Right lung (tissue), 10 donors: ENCODE data around the gene ADAMTS15. TPM values are rescaled to one million over a fixed set of nuclear protein-coding genes. Genes with fewer than 3 reads are reported as not detected.

Experiments
- DNase-seq, 2 donors: peaks; one replicate each; pipeline ENCODE4 v3.0.0-alpha.2; 2013
- long read RNA-seq, 8 donors: transcript quantifications; one replicate each; lab custom pipeline, GENCODE V29; 2026
- polyA plus RNA-seq, 5 donors: library from polyadenylated mRNA; unstranded; fragments of 120-200 nt; gene quantifications; one replicate each; pipeline versions ENCODE4 v1.2.1 to v1.2.3, GENCODE V29; 2013; ENCODE audit warnings: inconsistent platforms in 1 of 5, low replicate concordance in 1 of 5; ENCODE audit not compliant: insufficient read length in 5 of 5, insufficient read depth in 1 of 5

The ADAMTS15 gene
- polyA plus RNA-seq: 10 to 100 TPM; 35.2 to 44.9 (median 37.3) TPM
- long read RNA-seq, donor 1, full-length matches to known transcripts: 2 of 25 reads
- long read RNA-seq, donor 1, partial matches to known transcripts: 23 of 25 reads
- long read RNA-seq, donor 1, other reads (novel, unspliced or antisense): 0 of 25 reads
- long read RNA-seq, donor 2, full-length matches to known transcripts: 5 of 15 reads
- long read RNA-seq, donor 2, partial matches to known transcripts: 10 of 15 reads
- long read RNA-seq, donor 2, other reads (novel, unspliced or antisense): 0 of 15 reads
- long read RNA-seq, donor 3, full-length matches to known transcripts: 2 of 10 reads
- long read RNA-seq, donor 3, partial matches to known transcripts: 8 of 10 reads
- long read RNA-seq, donor 3, other reads (novel, unspliced or antisense): 0 of 10 reads
- long read RNA-seq, donor 4, full-length matches to known transcripts: 1 of 13 reads
- long read RNA-seq, donor 4, partial matches to known transcripts: 12 of 13 reads
- long read RNA-seq, donor 4, other reads (novel, unspliced or antisense): 0 of 13 reads
- long read RNA-seq, donor 5, full-length matches to known transcripts: 3 of 30 reads
- long read RNA-seq, donor 5, partial matches to known transcripts: 27 of 30 reads
- long read RNA-seq, donor 5, other reads (novel, unspliced or antisense): 0 of 30 reads
- long read RNA-seq, donor 6, full-length matches to known transcripts: 6 of 28 reads
- long read RNA-seq, donor 6, partial matches to known transcripts: 22 of 28 reads
- long read RNA-seq, donor 6, other reads (novel, unspliced or antisense): 0 of 28 reads
- long read RNA-seq, donor 7, full-length matches to known transcripts: 2 of 36 reads
- long read RNA-seq, donor 7, partial matches to known transcripts: 34 of 36 reads
- long read RNA-seq, donor 7, other reads (novel, unspliced or antisense): 0 of 36 reads
- long read RNA-seq, donor 8, full-length matches to known transcripts: 3 of 9 reads
- long read RNA-seq, donor 8, partial matches to known transcripts: 6 of 9 reads
- long read RNA-seq, donor 8, other reads (novel, unspliced or antisense): 0 of 9 reads

DNA sequence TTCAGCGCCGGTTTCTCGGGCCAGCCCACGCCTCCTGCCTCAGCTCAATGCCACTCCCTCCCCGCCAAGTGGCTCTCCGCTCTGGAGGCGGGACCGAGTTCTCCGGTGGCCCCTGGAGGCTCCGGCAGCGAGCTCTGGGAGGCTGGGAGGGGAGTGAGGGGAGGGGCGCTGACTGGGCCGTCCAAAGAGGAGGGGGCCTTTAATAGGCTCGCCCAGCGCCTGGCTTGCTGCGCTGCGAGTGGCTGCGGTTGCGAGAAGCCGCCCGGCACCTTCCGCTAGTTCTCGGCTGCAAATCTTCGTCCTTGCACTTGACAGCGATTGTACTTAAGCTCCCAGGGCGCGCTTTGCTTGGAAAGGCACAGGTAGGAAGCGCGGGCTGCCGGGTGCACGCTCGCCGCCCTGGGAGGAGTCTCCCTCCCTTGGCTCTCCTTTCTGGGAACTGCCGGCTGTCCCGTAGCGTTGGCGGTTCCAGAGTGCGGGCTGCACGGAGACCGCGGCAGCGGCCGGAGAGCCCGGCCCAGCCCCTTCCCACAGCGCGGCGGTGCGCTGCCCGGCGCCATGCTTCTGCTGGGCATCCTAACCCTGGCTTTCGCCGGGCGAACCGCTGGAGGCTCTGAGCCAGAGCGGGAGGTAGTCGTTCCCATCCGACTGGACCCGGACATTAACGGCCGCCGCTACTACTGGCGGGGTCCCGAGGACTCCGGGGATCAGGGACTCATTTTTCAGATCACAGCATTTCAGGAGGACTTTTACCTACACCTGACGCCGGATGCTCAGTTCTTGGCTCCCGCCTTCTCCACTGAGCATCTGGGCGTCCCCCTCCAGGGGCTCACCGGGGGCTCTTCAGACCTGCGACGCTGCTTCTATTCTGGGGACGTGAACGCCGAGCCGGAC is at the start of gene ADAMTS15:
Gene ADAMTS15, plus strand, starts transcription at position 230 of the 894 bp plus-strand sequence. Its CDS starts 329 bp downstream, at position 559.
- DNase-seq: peak; percentile 93 to 94

- no peak for DNase-seq
Observed at GRCh38 chr11:130399196-130399595, 49.2 kb upstream of the ADAMTS15 start.

DNA sequence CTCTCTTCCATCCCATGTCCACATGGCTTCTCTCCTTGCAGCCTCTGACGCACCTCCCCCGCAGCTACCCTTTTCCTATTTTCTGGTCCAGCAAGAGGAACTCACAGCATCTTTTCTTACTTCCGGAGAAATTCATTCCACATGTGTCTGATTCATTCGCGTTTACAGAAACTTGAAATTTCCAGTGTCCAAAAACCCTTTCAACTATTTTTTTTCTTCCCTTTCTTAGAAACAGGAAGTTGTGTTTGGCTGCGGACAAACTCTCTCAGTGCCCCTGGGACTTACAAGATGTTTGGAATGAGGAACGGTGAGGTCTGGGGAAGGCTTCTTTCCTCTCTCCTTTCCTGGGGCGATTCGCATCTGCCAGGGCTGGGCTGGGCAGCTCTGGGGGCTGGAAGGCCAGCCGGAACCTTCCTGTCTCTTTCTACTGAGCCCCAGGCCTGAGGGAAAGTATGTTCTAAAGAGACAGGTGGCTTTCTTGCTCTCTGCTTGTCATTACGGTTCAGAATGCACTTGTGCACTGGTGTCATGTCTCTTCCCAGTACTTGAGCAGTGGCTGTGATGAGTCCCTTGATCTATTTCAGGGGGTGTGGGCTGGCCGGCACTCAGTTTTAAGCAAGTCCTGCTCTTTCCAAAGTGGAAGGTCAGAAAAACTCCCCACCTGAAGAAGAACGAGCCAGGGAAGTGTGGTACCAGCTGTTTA is 47.5 kb upstream of the ADAMTS15 start:
- no peak for DNase-seq

DNA sequence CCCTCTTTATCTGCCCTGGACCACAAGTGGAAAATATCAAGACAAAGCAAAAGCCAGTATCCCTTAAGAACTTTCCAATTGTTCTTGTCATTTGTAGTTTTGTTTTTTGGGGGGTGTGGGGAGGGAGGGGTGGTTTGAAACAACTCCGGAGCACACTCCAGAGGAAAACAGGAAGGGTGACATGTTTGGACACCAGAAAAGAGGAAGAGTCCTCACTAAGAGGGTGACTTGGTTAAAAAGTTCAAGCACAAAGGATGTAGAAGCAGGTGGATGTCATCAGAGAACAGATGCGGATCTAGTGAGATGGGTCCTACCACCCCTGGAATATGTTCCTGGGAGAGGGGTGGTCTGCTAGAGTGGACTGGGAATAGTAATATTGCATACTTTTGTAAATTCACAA is 45.9 kb upstream of the ADAMTS15 start:
- DNase-seq: no peak

GRCh38 chr11:130403271-130403804 is 45.1 kb upstream of the ADAMTS15 start:
- peak in 1 of 2 donors; percentile 55 for DNase-seq

GRCh38 chr11:130403967-130404366 is 44.5 kb upstream of the ADAMTS15 start:
- DNase-seq: no peak

- no peak for DNase-seq
Observed at GRCh38 chr11:130404727-130405126, 43.7 kb upstream of the ADAMTS15 start.

GRCh38 chr11:130405428-130405827 is 43.0 kb upstream of the ADAMTS15 start:
- no peak for DNase-seq

- DNase-seq: no peak
Observed at GRCh38 chr11:130407978-130408377, 40.5 kb upstream of the ADAMTS15 start.

DNA sequence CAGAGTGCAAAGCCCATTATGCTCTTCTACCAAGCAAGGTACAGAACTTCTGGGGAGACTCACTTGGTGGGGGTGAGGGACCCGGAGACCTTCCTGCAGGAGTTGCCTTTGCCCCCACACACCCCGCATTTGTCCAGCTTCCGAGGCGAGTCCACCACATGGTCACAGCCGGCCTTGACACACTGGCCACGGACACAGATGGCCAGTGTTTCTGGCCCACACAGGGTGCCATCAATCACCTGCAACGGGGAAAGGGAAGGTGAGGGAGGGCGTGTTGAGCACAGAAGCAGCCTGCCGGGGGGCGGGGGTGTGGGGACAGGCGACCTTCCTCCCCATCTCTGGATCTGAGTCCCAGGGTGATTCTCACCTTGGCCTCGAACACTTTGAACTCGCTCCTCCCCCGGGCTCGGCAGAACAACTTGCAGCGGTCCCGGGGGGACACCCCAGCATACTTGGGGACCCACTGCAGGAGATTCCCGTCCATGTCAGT is 40.0 kb upstream of the ADAMTS15 start:
- no peak for DNase-seq

DNA sequence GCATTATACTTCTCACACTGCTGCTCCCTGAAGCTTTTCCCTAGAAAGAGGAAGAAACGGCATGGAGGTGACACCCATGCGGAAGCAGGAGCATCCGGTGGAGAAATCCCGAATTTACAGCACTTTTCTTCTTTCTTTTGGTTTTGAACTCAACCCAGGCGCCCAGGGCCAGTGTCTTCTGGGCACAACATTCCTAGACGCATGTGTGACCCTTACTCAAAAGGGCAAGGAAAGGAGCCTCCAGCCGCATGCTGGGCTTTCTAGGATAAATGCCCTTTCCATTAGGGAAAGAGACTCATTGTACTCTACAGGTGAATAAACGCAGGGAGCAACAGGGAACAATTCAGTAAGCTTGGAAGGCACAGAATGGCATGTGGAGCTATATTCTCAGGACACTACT is 39.5 kb upstream of the ADAMTS15 start:
- DNase-seq: no peak

- no peak for DNase-seq
Observed at GRCh38 chr11:130409594-130410388, 38.7 kb upstream of the ADAMTS15 start.

DNA sequence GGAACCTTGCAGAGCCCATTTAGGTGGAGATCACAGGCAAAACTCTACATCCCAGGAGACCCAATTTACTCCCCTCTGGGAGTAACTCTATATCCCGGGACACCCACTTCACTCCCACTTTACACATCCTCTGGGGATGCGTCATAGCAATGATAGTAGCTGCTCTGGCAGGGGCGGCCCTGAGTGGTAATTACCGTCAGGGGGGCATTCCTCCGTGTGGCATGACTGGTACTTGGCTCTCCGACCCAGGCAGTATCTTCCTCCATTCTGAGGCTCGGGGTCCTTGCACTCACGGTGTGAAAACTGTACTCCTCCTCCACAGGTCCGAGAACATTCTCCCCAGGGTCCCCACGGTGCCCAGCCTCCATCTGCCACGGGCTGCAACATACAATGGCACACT is 37.2 kb upstream of the ADAMTS15 start:
- DNase-seq: no peak

- no peak for DNase-seq
Observed at GRCh38 chr11:130413405-130414106, 34.9 kb upstream of the ADAMTS15 start.

DNA sequence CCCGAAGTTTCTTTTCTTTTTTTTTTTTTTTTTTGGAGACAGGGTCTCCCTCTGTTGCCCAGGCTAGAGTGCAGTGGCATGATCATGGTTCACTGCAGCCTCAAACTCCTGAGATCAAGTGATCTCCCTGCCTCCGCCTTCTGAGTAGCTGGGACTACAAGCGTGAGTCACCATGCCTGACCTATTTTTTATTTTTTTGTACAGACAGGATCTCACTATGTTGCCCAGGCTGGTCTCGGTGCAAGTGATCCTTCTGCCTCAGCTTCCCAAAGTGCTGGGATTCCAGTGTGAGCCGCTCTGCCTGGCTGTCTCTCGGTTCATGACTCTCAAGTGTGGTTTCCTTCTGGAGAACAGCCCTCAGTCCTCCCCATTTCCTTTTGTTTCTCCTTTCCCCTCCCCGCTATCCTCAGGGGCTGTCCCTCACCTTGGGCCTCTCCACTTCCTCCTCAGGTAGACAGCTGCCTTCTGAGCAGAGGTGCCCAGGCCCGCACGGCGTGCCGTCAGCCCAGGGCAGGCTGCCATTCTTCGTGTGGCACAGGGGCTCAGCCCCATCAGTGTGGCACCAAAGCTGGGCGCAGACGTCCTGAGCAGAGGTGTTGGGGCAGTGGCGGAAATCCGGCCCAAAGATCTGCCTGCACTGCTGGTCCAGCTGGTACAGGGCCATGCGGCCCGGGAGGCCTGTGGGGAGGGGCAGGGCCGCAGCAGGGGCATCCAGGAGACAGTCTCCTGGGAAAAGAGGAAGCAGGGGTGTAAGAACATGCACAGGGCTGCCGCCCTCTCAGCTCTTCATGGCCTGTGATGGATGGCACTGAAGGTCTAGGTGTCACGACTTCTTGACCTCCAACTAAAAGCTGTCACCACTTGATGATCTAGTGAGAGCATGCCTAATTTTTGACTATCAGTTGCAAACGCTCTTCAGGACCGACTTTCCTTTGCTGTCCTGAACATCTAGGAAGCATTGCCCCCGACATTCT is 34.1 kb upstream of the ADAMTS15 start:
- DNase-seq: no peak

DNA sequence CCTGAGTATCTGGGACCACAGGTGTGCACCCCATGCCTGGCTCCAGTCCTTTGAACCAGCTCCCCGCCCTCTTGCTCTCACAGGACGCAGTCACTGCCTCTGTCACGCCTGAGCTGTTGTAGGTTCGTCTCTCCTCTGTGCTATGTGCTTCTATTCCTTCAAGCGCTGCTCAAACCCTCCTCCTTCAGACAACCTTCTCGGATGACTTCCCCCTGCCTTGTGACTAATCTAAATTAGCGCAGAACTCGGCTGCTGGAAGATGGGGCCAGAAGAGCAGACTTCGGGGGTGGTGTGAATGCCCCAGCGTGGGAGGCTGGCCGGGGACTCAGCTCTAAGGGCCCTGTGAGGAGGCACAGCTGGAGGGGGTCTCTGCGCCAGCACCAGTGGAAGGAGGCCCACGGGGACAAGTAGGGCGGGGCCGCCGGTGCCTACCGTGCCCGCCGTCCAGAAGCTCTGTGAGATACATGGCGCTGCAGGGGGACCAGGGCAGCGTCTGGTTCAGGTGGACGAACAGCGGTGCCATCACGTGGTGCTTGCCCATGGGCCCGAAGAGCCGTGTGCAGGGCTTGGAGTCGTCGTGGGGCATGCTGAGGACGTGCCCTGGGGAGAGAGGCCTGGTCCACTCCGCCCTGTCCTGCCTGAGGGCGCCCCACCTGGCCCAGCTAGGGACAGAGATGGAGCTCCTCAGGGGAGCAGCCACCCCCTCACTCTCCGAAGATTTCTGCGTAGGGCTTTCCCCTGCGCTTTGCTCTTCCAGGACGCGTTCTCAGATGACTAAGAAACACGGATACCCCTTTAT is 32.5 kb upstream of the ADAMTS15 start:
- no peak for DNase-seq
